Activated naive CD4-positive, alpha-beta T cell treated with anti-CD3 and anti-CD28 coated beads, Interleukin-2, amount 50 U/mL, for 72 hours (primary cell): ENCODE results near the gene STAT4. TPM values are rescaled to one million over a fixed set of nuclear protein-coding genes. Genes with fewer than 3 reads are reported as not detected.

Experiments
- ATAC-seq, 2 donors: fragments of 150-1000 bp; cut with Tn5 transposase; 2 replicates each; pipeline ENCODE4 v1.10.0; 2021; ENCODE audit warnings: mild to moderate bottlenecking in 2 of 2, moderate library complexity in 2 of 2
- DNase-seq, 2 donors: peaks; one replicate each; pipeline ENCODE4 v3.0.0; 2021 to 2022; ENCODE audit warnings: low spot score in 2 of 2
- H3K27ac Mint-ChIP-seq, 2 donors: one replicate each; pipeline ENCODE4 v1.8.0; 2022; ENCODE audit warnings: mild to moderate bottlenecking in 2 of 2, mixed read lengths in 2 of 2
- H3K36me3 Mint-ChIP-seq, 2 donors: one replicate each; pipeline ENCODE4 v1.8.0; 2022; ENCODE audit warnings: mixed read lengths in 2 of 2
- H3K9me3 Mint-ChIP-seq, 2 donors: one replicate each; pipeline ENCODE4 v1.8.0; 2022; ENCODE audit warnings: mixed read lengths in 2 of 2
- total RNA-seq, 2 donors: library from RNA; stranded (reverse); gene quantifications; one replicate each; pipeline ENCODE4 v1.2.3, GENCODE V29; 2022

The STAT4 gene
- total RNA-seq, 2 donors from 2014 or later = 56.5 to 67.1 TPM

- Mint-ChIP-seq H3K27ac (peak overlapping the region; percentile 46 to 62), H3K36me3 (peaks cover 56 to 87% of the 10 kb centered on the region in 2 donors), H3K9me3 (peaks cover 14 to 16% of the 10 kb centered on the region in 2 donors)
- no peak for ATAC-seq
- no peak for DNase-seq
Measured at GRCh38 chr2:190994148-190994547, 156.6 kb downstream of the STAT4 start.

DNA sequence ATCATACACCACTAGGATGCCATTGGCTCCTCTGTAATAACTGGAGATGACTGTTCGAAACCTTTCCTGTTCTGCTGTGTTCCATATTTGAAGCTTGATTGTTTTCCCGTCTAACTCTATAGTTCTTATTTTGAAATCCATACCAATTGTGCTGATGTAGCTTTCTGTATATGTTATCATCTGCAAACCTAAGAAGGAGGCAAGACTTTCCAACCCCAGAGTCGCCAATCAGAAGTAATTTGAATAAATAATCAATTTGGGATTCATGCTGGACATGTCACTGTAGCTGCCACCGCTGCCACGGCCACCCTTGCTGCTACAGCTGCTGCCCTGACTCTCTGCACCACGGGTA, 157.5 kb downstream of the STAT4 start:
- DNase-seq = no peak
- Mint-ChIP-seq H3K9me3 (peaks cover 14 to 16% of the 10 kb centered on the region in 2 donors), H3K27ac (peak overlapping the region; percentile 22 to 37), H3K36me3 (peaks cover 54 to 91% of the 10 kb centered on the region in 2 donors)
- ATAC-seq = no peak

- DNase-seq (no peak), ATAC-seq (no peak)
- H3K27ac Mint-ChIP-seq = peak overlapping the region in 1 of 2 donors; percentile 88
- peaks cover 0 to 3% of the 10 kb centered on the region in 2 donors for H3K9me3 Mint-ChIP-seq
- peaks cover 48 to 84% of the 10 kb centered on the region in 2 donors for H3K36me3 Mint-ChIP-seq
Measured at GRCh38 chr2:190990132-190990531, 160.7 kb downstream of the STAT4 start.

- Mint-ChIP-seq H3K27ac (no peak overlapping the region), H3K36me3 (peaks cover 46 to 84% of the 10 kb centered on the region in 2 donors), H3K9me3 (no peaks in the 10 kb centered on the region)
- DNase-seq (no peak), ATAC-seq (no peak)
Measured at GRCh38 chr2:190988910-190989309, 161.9 kb downstream of the STAT4 start.

GRCh38 chr2:190987938-190988337, 162.9 kb downstream of the STAT4 start:
- H3K9me3 Mint-ChIP-seq = no peaks in the 10 kb centered on the region
- H3K27ac Mint-ChIP-seq = peak overlapping the region; percentile 12 to 79
- DNase-seq = no peak
- H3K36me3 Mint-ChIP-seq = peaks cover 43 to 82% of the 10 kb centered on the region in 2 donors
- no peak for ATAC-seq

GRCh38 chr2:190987116-190987515, 163.7 kb downstream of the STAT4 start:
- ATAC-seq (no peak), DNase-seq (no peak)
- no peaks in the 10 kb centered on the region for H3K9me3 Mint-ChIP-seq
- peaks cover 51 to 84% of the 10 kb centered on the region in 2 donors for H3K36me3 Mint-ChIP-seq
- peak overlapping the region in 1 of 2 donors; percentile 81 for H3K27ac Mint-ChIP-seq

DNA sequence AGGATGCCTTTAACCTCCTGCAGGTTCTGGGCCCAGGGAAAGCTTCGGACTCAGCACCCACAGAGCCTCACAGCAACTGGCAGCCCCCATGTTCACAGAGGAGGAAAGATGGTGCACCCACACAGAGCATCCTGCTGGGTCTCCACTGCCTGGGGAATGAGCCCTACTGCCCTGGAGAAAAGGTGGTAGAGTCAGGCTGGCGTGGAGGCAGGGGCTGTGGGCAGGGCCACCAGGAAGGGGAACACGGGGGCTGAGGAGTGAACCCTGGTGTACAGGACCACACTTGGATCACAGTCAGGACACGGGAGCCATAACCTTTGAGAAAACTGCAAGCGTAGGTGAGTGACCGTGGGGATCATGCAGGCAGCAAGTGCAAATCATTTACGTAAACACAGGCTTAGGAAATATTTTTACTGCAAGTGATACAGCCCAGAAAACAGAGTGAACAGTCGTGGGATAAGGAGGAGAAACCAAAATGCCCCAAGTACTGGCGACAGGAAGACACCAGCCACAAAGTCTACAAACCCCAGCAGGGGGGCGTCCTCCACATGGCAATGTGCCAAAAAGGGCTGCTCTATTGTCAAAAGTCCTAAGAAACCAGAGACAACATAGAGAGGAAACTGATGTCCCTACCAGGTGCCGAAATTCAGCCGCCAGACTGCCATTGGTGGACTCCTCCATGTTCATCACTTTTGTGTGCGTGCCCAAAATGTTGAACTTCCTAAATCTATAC, 164.4 kb downstream of the STAT4 start:
- no peak for DNase-seq
- H3K9me3 Mint-ChIP-seq = no peaks in the 10 kb centered on the region
- no peak for ATAC-seq
- H3K27ac Mint-ChIP-seq = peak overlapping the region; percentile 62 to 85
- H3K36me3 Mint-ChIP-seq = peaks cover 56 to 87% of the 10 kb centered on the region in 2 donors

- Mint-ChIP-seq H3K9me3 (no peaks in the 10 kb centered on the region), H3K36me3 (peaks cover 54 to 87% of the 10 kb centered on the region in 2 donors), H3K27ac (peak overlapping the region; percentile 12 to 55)
- DNase-seq = no peak
- peak; percentile 81 to 83 for ATAC-seq
Measured at GRCh38 chr2:190984595-190984994, 166.2 kb downstream of the STAT4 start.

DNA sequence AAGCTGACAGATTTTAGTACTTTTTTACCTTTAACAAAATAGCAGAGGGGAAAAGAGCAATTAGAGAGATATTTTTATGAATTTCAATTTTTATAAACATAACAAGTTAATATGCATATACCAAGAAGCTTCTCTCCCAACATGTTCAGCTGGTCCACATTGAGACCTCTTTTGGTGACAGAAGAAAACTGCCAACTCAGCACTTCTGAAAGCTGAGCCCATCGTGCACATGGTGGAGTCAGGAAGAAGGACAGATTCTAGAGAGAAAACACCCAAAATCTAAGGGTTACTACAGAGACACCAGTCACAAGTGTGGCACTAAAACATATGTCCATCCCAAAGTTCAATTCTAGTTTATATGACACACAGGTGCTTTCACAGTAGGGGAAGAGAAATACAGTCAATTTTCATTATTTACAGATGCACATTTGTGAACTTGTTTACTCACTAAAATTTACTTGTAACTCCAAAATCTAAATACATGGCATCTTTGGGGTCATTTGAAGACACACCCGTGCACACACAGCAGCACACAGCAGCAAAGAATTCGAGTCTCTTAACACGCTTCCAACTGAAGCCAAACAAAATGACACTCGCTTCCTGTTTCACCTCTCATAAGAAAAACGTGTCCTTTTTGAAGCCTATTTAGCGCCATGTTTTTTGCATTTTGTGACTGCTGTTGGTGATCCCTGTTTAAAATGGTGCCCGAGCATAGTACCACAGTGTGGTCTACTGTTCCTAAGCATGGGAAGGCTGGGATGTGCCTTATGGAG, 168.3 kb downstream of the STAT4 start:
- Mint-ChIP-seq H3K36me3 (peaks cover 68 to 90% of the 10 kb centered on the region in 2 donors), H3K27ac (peak overlapping the region; percentile 20 to 93), H3K9me3 (no peaks in the 10 kb centered on the region)
- DNase-seq = no peak
- ATAC-seq = no peak

GRCh38 chr2:190981733-190982132, 169.1 kb downstream of the STAT4 start:
- Mint-ChIP-seq H3K9me3 (no peaks in the 10 kb centered on the region), H3K27ac (peak overlapping the region; percentile 20 to 93), H3K36me3 (peaks cover 65 to 91% of the 10 kb centered on the region in 2 donors)
- no peak for ATAC-seq
- DNase-seq = no peak

DNA sequence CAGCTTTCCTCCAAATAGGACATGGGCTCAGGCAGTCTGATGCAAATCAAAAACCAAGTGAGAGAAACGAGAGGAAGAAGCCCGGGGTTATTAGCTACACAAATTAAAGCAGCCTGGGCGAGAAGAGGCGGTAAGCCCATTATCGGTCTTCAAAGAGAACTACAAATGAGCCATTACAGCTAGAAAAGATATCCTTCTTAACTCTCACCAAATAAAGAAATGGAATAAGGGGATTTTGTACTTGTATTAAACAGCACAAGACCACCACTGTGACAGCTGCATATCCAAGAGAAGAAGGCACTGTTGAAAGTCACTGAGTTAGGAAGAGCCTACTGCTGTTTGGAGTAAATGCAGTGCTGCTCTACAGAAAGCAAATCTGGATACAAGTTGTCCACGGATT, 169.5 kb downstream of the STAT4 start:
- H3K27ac Mint-ChIP-seq = peak overlapping the region; percentile 80 to 93
- ATAC-seq (no peak), DNase-seq (no peak)
- H3K36me3 Mint-ChIP-seq = peaks cover 65 to 94% of the 10 kb centered on the region in 2 donors
- H3K9me3 Mint-ChIP-seq = no peaks in the 10 kb centered on the region

GRCh38 chr2:190980630-190981209, 170.1 kb downstream of the STAT4 start:
- peak overlapping the region; percentile 80 to 97 for H3K27ac Mint-ChIP-seq
- DNase-seq = no peak
- ATAC-seq = no peak
- H3K36me3 Mint-ChIP-seq = peaks cover 59 to 94% of the 10 kb centered on the region in 2 donors
- no peaks in the 10 kb centered on the region for H3K9me3 Mint-ChIP-seq

DNA sequence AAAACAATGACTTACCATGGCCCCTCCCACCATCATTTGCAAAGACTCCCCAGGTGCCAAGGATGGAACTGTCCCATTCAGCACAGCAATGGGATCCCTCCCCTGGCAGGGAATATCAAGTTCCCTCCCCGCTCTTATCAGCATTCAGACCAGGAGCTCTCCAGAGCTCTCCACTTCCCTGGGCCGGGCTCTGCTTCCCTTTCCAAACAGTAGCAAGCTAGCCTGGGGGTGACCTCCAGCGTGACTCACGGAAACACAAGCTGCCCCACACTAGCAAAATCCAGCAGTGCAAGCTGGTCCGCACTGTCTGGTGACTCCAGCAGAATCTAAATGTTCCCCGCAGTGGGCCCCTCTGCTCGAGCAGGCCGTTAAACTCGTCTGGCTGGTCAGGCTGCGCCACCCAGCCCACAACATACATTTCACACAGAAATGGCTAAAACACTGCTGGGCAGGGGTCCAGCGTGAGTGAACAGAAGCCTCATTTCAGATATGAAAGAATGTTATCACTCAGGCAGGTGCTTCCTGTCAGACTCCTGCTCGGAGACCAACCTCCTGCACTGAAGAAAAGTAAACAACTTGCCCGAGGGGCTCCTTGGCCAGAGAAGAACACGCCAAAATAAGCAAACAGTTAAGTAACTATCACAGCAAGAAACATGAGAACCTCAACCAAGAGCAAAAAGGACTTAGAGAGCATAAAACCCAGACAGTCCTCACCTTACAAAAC, 170.7 kb downstream of the STAT4 start:
- peaks cover 56 to 94% of the 10 kb centered on the region in 2 donors for H3K36me3 Mint-ChIP-seq
- ATAC-seq = no peak
- peak overlapping the region; percentile 80 to 97 for H3K27ac Mint-ChIP-seq
- H3K9me3 Mint-ChIP-seq = no peaks in the 10 kb centered on the region
- no peak for DNase-seq
